GM12878 (cell line): ENCODE measurements around the gene ZNF229. TPM values are rescaled to one million over a fixed set of nuclear protein-coding genes. Genes with fewer than 3 reads are reported as not detected.
"Not testable (repeated sequence)": the region's sequence is repeated elsewhere in the genome, so short reads cannot be mapped to it uniquely, and the experiment has no call there.

Source experiments
- ATAC-seq: fragments of 200-7000 bp; cut with Tn5 transposase; 3 replicates; pipeline ENCODE4 v1.9.1; 2020; ENCODE audit warnings: mild to moderate bottlenecking, moderate library complexity
- BruUV-seq: library from RNA; stranded (reverse); fragments of 400-500 nt; replicated peaks from 2 replicates; lab custom pipeline; 2021; lab: Mats Ljungman, UMichigan
- CTCF ChIA-PET: fragments of 300-600 bp; sonication (Branson Sonifier 250); formaldehyde crosslinking; extraction: SDS; loops from one replicate; lab custom pipeline; 2021; ENCODE audit warnings: inconsistent platforms; lab: Yijun Ruan, JAX
- POLR2A ChIA-PET: fragments of 350-600 bp; formaldehyde crosslinking; extraction: SDS; loops from one replicate; lab custom pipeline; 2021; ENCODE audit warnings: inconsistent platforms; lab: Charles Lee
- RAD21 ChIA-PET: fragments of 300-600 bp; sonication (Branson Sonifier 250); formaldehyde crosslinking; loops from one replicate; lab custom pipeline; 2023; ENCODE audit warnings: antibody characterized with exemption; ENCODE audit not compliant: unreplicated experiment; lab: Charles Lee
- SMC1A ChIA-PET: fragments of 300-600 bp; sonication (Branson Sonifier 250); formaldehyde crosslinking; loops from one replicate; lab custom pipeline; 2023; ENCODE audit not compliant: unreplicated experiment, uncharacterized antibody; lab: Charles Lee
- DNase-seq: peaks from one replicate; pipeline ENCODE4 v3.0.0-alpha.2; 2011; ENCODE audit warnings: low read depth, low spot score
- FAIRE-seq: peaks from 3 replicates; lab custom pipeline; 2011; peaks lifted over from hg19 to GRCh38; lab: Jason Lieb, UNC
- H2AFZ ChIP-seq: 2 replicates; pipeline ENCODE4 v1.6.0; 2011; ENCODE audit warnings: low read depth, low read length, control low read depth; ENCODE audit not compliant: control insufficient read depth
- H3K27ac ChIP-seq: 2 replicates; pipeline ENCODE4 v1.5.1; 2011; ENCODE audit warnings: control low read depth; ENCODE audit not compliant: control insufficient read depth, insufficient read depth
- H3K27me3 ChIP-seq, 2 experiments: replicated peaks in 1 of 2; 2 replicates each; pipeline versions ENCODE4 v1.6.0 to v1.6.1; 2011; ENCODE audit warnings: low read length in 1 of 2; ENCODE audit not compliant: control insufficient read depth in 2 of 2, insufficient read depth in 2 of 2
- H3K36me3 ChIP-seq, 2 experiments: 2 replicates each; pipeline ENCODE4 v1.5.1; 2011; ENCODE audit warnings: low read length in 1 of 2; ENCODE audit not compliant: control insufficient read depth in 2 of 2, insufficient read depth in 2 of 2
- H3K4me1 ChIP-seq: 2 replicates; pipeline ENCODE4 v1.6.1; 2011; ENCODE audit warnings: mild to moderate bottlenecking, low read length, moderate library complexity, mixed read lengths; ENCODE audit not compliant: control insufficient read depth, insufficient read depth
- H3K4me2 ChIP-seq: 2 replicates; pipeline ENCODE4 v1.6.0; 2011; ENCODE audit warnings: control low read depth; ENCODE audit not compliant: control insufficient read depth, insufficient read depth
- H3K4me3 ChIP-seq: fragments of 200-600 bp; sonication (generic); 2 replicates; pipeline ENCODE4 v1.5.1; 2016
- H3K79me2 ChIP-seq: 2 replicates; pipeline ENCODE4 v1.6.0; 2011; ENCODE audit warnings: low read length; ENCODE audit not compliant: control insufficient read depth, insufficient read depth
- H3K9ac ChIP-seq: 2 replicates; pipeline ENCODE4 v1.8.0; 2011; ENCODE audit warnings: low read length, control low read depth, mixed read lengths; ENCODE audit not compliant: control insufficient read depth, insufficient read depth
- H3K9me3 ChIP-seq: replicated peaks from 3 replicates; pipeline ENCODE4 v1.5.1; 2011; ENCODE audit warnings: mild to moderate bottlenecking, low read length; ENCODE audit not compliant: control insufficient read depth, insufficient read depth
- H4K20me1 ChIP-seq: 2 replicates; pipeline ENCODE4 v1.6.0; 2011; ENCODE audit not compliant: control insufficient read depth, insufficient read depth
- CBX5 ChIP-seq: sonication (generic); IDR thresholded peaks from 2 replicates; pipeline ENCODE4 v1.6.1; 2016; ENCODE audit warnings: low read depth, moderate library complexity, mild to moderate bottlenecking, inconsistent platforms
- CHD4 ChIP-seq: fragments of 200-600 bp; sonication (generic); IDR thresholded peaks from 2 replicates; pipeline ENCODE4 v1.6.1; 2016; ENCODE audit warnings: mild to moderate bottlenecking
- GABPA ChIP-seq: IDR thresholded peaks from 2 replicates; pipeline ENCODE4 v1.6.1; 2014; ENCODE audit warnings: antibody characterized with exemption, low read depth, mild to moderate bottlenecking, inconsistent platforms
- HCFC1 ChIP-seq: fragments of 150-350 bp; IDR thresholded peaks from 2 replicates; pipeline ENCODE4 v1.6.1; 2014; ENCODE audit warnings: low read length
- JUNB ChIP-seq: IDR thresholded peaks from 2 replicates; pipeline ENCODE4 v1.6.1; 2016; ENCODE audit warnings: antibody characterized with exemption, mild to moderate bottlenecking
- PRDM15 ChIP-seq: fragments of 450-650 bp; formaldehyde crosslinking; IDR thresholded peaks from 2 replicates; pipeline ENCODE4 v1.4.0; 2020; ENCODE audit warnings: mild to moderate bottlenecking, moderate library complexity
- SREBF2 ChIP-seq: IDR thresholded peaks from 2 replicates; pipeline ENCODE4 v1.6.1; 2012; ENCODE audit warnings: mild to moderate bottlenecking, low read length
- ZNF592 ChIP-seq: fragments of 450-650 bp; IDR thresholded peaks from 2 replicates; pipeline ENCODE4 v1.6.1; 2017; ENCODE audit warnings: mild to moderate bottlenecking, moderate library complexity
- WGBS: methylation state at CpG from one replicate; pipeline ENCODE4 v1.1.6; 2016; ENCODE audit warnings: low lambda C conversion rate; ENCODE audit not compliant: insufficient replicate concordance, insufficient coverage; ENCODE audit errors: missing lambda C conversion rate; 5-methylcytosine and 5-hydroxymethylcytosine counted together
- in situ Hi-C: fragments of 300-500 bp; cut with MboI; formaldehyde crosslinking; loops from 9 replicates; pipeline ENCODE4 v1.14.3; 2018; ENCODE audit warnings: mixed read lengths
- intact Hi-C: fragments of 100-400 bp; cut with micrococcal nuclease; formaldehyde crosslinking; loops from one replicate; pipeline ENCODE4 v1.14.2; 2022; ENCODE audit not compliant: unreplicated experiment
- polyA plus RNA-seq, 11 experiments: library from polyadenylated mRNA; depleted of rRNA in 4 of 11; unstranded in 6 of 11; stranded (reverse) in 5 of 11; fragments of >200 nt; fragmentation: Nextera tagmentation in 4 of 11; fragmentation: Illumina TruSeq in 1 of 11; extraction: Ambion mirVana in 4 of 11; extraction: Trizol in 1 of 11; gene quantifications; 1 replicate in 1 of 11; 2 replicates in 10 of 11; pipeline versions ENCODE4 v1.2.1 to v1.2.3, GENCODE V29; 2011 to 2016; ENCODE audit warnings: inconsistent platforms in 2 of 11, missing spikeins in 2 of 11, low read depth in 1 of 11
- total RNA-seq, 4 experiments: library from RNA; depleted of rRNA in 3 of 4; stranded (reverse); fragments of >200 nt in 3 of 4; fragmentation: Illumina TruSeq in 1 of 4; extraction: Trizol in 1 of 4; gene quantifications; 2 replicates each; pipeline versions ENCODE4 v1.2.1 to v1.2.3, GENCODE V29; 2013 to 2021

Gene ZNF229
- total and polyA plus RNA-seq, 10 of the 15 experiments (the other 5 are each of a cell fraction or from before 2014, with no cell fraction given), result 0.04 to 0.24 (median 0.14) TPM; not detected in 1

GRCh38 chr19:44415553-44415952 is 32.7 kb downstream of the ZNF229 start:
- H4K20me1 ChIP-seq, H3K9ac ChIP-seq, H3K9me3 ChIP-seq, H2AFZ ChIP-seq, BruUV-seq, in situ Hi-C loops, RAD21 ChIA-PET, H3K27ac ChIP-seq, POLR2A ChIA-PET, H3K4me3 ChIP-seq, H3K79me2 ChIP-seq, DNase-seq, H3K4me2 ChIP-seq, SMC1A ChIA-PET, FAIRE-seq, CTCF ChIA-PET, H3K4me1 ChIP-seq, H3K36me3 ChIP-seq, intact Hi-C loops, H3K27me3 ChIP-seq, ATAC-seq: not testable (repeated sequence)
- WGBS, result 35% methylated on average over 8 of the region's 15 CpGs

- Histone ChIP-seq H3K27ac (no peak within 1 kb of the TSS), H3K4me1 (no peaks in the 10 kb centered on the region), H3K79me2 (no peaks in the 10 kb centered on the region), H4K20me1 (no peaks in the 10 kb centered on the region), H3K36me3 (no peaks in the 10 kb centered on the region), H3K9me3 (peaks cover 5% of the 10 kb centered on the region; the same call in 2 of the 3 replicates), H3K27me3 (no peaks in the 10 kb centered on the region), H3K9ac (no peak within 1 kb of the TSS), H3K4me2 (peak within 1 kb of the TSS; percentile 44), H3K4me3 (0 out of 2 replicates have a peak within 1 kb of the TSS, but pooled peaks have one; percentile 27), H2AFZ (peak within 1 kb of the TSS; percentile 60)
- in situ Hi-C loops (no loop called here), intact Hi-C loops (no loop called here)
- BruUV-seq, result no TSS peak
- DNase-seq (peak; percentile 1), ATAC-seq (peak; percentile 84), FAIRE-seq (no peak)
- ChIA-PET CTCF (no interaction called here), POLR2A (no interaction called here), SMC1A (no interaction called here), RAD21 (no interaction called here)
- WGBS, result 37% methylated on average over 43 of the region's 43 CpGs
- no peak for TF ChIP-seq SREBF2
- TF ChIP-seq PRDM15, result no peak
- TF ChIP-seq CHD4, result no peak
- no peak for TF ChIP-seq ZNF592
- TF ChIP-seq GABPA, result no peak
- TF ChIP-seq JUNB, result no peak
- TF ChIP-seq CBX5, result no peak
- peak; percentile 47 for TF ChIP-seq HCFC1
These were observed 46.8 kb downstream of the ZNF229 start, which contains the start of gene ZNF285 for GRCh38 chr19:44401139-44402115. TSS of gene ZNF285 (minus strand) at chr19:44401608. CDS start at chr19:44397213, 4,395 bp downstream.
